Stimulated activated CD4-positive, alpha-beta T cell treated with anti-CD3 and anti-CD28 coated beads, Interleukin-1b, Interleukin-23, amount 100 ng/mL, for 1 hour (primary cell): ENCODE results near the gene JAG2.

Experiments
- DNase-seq, 2 donors: peaks; one replicate each; pipeline ENCODE4 v3.0.0-alpha.2; 2020; ENCODE audit warnings: low read depth in 2 of 2

The JAG2 gene

GRCh38 chr14:105151084-105151837 is 17.3 kb downstream of the JAG2 start:
- no peak for DNase-seq

GRCh38 chr14:105150368-105151083 is 18.1 kb downstream of the JAG2 start:
- no peak for DNase-seq

GRCh38 chr14:105150026-105150367 is 18.6 kb downstream of the JAG2 start:
- DNase-seq, result no peak

GRCh38 chr14:105149146-105149781 is 19.3 kb downstream of the JAG2 start:
- DNase-seq, result no peak

- no peak for DNase-seq
These were observed 19.9 kb downstream of the JAG2 start for GRCh38 chr14:105148604-105149145.

GRCh38 chr14:105147671-105148603 is 20.6 kb downstream of the JAG2 start:
- no peak for DNase-seq

GRCh38 chr14:105146976-105147635 is 21.5 kb downstream of the JAG2 start:
- DNase-seq, result no peak

- no peak for DNase-seq
These were observed 22.2 kb downstream of the JAG2 start for GRCh38 chr14:105146181-105146975.

GRCh38 chr14:105145381-105146180 is 23.0 kb downstream of the JAG2 start:
- no peak for DNase-seq

- DNase-seq, result no peak
These were observed 23.8 kb downstream of the JAG2 start for GRCh38 chr14:105144666-105145380.

- DNase-seq, result no peak
These were observed 24.4 kb downstream of the JAG2 start for GRCh38 chr14:105144026-105144665.

GRCh38 chr14:105143451-105144025 is 25.0 kb downstream of the JAG2 start:
- no peak for DNase-seq

- no peak for DNase-seq
These were observed 25.7 kb downstream of the JAG2 start for GRCh38 chr14:105142651-105143450.

GRCh38 chr14:105141486-105142281 is 26.9 kb downstream of the JAG2 start:
- no peak for DNase-seq

GRCh38 chr14:105141026-105141425 is 27.6 kb downstream of the JAG2 start:
- DNase-seq, result no peak

- DNase-seq, result no peak
These were observed 28.0 kb downstream of the JAG2 start for GRCh38 chr14:105140581-105140980.
